SW480 (cell line): ENCODE data around the gene CACNB3.
A peak's percentile ranks its signal among the peaks of the same experiment; 100 is the strongest.

Experiments used
- DNase-seq: peaks from one replicate; pipeline ENCODE4 v3.0.0-alpha.2; 2016; ENCODE audit warnings: low spot score

The CACNB3 gene

DNA sequence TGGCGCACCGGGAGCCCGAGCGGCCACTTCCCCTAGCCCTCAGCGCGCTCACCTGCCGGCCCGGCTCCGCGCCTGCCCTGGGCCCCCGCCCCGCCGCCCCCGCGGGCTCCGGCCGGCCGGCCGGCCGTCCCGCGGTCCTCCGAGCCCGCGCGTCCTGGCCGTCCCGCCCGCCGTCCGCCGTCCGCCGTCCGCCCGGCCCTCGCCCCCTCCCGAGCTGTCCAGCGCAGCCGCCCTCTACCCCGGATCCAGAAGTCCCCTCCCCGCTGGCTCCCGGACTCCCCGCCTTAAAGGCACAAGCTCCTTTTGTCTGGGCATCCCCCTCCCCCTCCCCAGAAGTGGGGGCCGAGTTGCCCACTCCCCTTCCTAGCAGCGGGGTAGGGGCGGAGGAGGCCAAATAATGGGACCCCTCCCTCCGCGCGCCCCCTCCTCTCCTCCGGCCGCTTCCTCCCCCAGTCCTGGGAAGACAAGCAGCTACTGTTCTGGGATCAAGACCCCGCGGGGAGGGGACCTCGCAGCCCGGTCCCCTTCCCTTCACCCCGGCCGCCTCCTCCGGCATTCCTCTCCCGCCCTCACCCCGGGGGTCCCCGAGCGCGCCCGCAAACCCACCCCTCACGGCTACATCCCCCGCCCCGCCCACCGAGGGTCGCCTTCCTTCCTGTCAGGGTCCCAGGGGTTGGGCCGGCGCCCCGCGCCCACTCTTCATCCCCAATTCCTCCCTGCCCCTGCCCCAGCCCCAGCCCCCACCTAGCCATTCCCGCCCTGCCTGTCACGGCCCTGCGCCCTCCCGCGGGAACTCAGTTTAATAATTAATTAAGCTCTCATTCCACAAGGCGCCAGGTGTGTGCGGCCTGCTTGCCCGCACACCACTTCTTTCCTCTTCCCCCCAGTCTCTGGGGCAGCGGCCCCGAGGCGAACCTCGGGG is 29.2 kb upstream of the CACNB3 start, which contains the start of gene ADCY6:
Gene ADCY6, minus strand, starts transcription at position 236 of the 922 bp plus-strand sequence. CDS start 5,655 bp downstream, outside the sequence.
- DNase-seq, result peak; percentile 66

- DNase-seq, result no peak
Observed at GRCh38 chr12:48789858-48790326, 28.4 kb upstream of the CACNB3 start.

DNA sequence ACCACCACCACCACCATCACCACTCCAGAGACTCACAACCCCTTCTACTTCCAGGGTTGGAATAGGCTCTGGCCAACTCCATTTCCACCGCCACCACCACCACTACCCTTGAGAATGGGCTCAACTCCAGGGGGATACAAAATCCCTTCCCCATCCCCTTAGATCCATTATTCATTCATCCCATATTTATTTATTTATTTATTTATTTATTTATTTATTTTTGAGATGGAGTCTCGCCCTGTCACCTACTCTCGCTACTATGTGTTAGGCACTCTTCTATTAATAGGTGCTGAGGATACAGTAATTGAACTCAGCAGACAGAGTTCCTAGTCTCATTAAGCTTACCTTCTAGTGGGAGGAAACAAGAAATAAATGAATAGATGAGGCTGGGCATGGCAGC is 24.6 kb upstream of the CACNB3 start:
- DNase-seq, result no peak

DNA sequence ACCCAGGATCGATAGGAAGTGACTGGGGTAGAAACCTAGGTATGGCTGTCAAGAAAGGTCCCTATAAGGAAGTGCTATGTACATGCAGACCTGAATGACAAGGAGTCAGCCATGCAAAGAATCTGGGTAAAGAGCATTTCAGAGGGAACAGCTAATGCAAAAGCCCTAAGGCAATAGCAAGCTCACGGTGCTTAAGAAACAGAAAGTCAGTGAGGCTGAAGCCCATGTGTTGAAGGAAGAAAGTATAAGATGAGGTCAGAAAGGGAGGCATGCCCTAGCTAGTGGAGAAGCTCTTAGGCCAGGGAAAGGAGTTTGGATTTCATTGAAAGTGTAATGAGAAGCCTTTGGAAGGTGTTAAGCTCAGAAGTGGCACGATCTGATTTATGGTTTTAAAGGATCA is 23.4 kb upstream of the CACNB3 start:
- DNase-seq, result no peak

DNA sequence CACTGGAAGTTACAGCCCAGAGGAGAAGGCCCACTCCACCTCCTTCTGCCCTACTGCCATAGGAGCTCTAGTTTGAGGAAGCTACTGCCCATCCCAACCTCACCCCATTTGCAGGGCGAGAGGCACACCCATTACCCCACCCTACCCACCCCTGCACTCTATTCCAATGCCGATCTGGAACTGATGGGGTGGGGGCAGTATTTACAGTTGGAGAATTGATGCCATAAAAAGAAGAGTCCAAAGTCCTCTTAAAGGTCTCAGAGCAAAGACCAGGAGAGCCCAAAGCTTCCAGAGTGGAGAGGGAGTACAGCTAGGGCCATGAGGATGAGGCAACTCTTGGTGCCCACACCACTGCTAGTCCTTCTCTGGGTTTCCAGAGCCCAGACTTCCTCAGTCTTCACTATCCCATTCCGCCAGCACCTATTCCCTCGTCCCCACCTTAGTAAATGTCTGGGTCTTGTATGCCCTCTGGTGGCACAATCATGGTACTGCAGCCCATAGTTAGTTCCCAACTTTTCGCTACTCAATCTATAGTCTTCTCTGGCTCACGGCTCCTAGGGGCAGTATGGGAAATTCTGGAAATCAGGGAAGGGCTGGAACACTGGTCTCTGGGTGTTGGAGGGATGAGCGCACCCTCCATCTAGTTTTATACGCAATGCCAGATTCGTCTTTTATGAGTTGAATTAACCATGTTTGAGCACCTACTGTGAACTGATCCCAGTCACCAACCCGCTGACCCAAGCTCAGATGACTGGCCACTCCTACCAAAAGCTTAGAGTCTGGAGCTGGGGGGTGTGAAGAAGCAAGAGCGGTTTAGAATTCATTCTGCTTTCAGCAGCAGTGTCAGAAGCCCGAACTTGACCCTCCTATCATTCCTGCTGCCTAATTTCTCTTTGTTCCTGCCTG is 22.5 kb upstream of the CACNB3 start:
- DNase-seq, result peak; percentile 87

GRCh38 chr12:48796976-48797375 is 21.3 kb upstream of the CACNB3 start:
- no peak for DNase-seq

GRCh38 chr12:48800457-48800856 is 17.8 kb upstream of the CACNB3 start:
- no peak for DNase-seq

GRCh38 chr12:48800971-48801370 is 17.3 kb upstream of the CACNB3 start:
- DNase-seq, result no peak

- no peak for DNase-seq
Observed at GRCh38 chr12:48803675-48804074, 14.6 kb upstream of the CACNB3 start.

GRCh38 chr12:48807981-48808380 is 10.3 kb upstream of the CACNB3 start:
- DNase-seq, result no peak

DNA sequence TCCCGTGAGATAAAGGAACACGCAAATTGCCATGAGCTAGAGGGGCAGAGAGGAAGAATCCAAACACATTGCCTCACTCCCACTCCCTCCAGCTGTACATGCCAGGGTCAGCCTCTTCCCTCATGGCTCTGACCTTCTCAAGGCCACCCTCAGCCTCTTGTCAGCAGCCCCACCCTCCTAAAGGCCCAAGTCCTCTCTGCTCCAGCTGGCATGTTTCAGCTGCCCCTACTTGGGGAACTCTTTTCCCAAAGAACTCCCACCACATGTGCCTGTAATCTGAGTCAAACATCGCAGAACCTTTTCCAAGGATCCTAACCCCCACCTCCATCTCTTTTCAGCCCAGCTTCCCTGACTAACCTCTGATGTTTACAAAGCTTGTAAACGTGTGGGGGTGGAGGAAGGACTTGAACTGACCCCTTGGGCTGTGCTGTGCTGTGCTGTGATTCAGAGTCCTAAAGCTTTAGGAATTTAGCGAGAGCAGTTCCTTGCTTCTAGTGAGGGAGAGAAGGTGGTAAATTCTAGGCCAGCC is 7.3 kb upstream of the CACNB3 start:
- DNase-seq, result no peak

DNA sequence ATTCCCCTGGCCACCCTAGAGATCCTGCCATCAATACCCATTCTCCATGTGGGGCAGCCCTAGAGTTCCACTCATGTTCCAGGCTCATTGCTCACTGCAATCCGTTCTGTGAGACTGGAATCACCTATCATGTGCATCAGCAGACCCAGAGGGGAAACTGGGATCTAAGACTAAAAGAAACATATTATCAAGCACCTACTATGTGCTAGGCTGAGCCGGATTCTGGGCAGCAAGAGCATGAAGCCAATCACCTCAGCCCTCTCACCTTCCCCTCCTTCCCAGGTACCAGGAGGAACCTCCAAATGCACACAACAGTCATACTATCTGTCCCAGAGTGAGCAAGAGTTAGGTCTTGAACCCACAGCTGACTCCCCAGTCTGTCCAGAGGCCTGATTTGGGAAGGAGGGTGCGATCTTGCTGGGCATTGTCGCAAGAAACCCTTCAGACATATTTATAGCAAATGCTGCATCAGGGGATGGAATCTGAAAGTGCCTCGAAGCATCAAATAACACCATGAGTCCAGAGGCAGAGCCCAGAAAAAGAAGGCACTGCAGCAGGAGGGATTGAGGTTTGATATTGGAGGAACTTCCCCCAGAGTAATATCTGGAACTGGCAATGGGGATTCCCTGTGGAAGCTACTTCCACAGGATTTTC is 6.7 kb upstream of the CACNB3 start:
- no peak for DNase-seq

DNA sequence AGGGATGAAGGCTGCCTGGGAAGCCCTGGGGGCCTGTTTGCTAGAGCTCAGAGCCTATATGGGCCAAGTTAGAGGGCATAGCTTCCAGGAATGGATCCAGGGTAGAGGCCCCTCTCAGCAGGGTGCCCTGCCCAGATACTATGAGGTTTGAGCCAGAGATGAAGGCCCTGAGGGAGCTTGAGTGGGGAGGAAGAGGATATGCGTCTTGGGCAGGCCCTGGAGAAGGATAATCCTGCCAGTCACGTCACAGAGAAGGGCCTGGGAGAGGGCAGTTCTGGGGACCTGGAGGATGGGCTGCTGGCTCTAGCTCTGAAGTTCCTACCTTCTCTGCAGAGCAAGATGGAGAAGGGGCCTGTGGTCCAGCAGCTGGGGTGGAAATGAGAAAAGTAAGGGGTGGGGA is 5.9 kb upstream of the CACNB3 start:
- no peak for DNase-seq

DNA sequence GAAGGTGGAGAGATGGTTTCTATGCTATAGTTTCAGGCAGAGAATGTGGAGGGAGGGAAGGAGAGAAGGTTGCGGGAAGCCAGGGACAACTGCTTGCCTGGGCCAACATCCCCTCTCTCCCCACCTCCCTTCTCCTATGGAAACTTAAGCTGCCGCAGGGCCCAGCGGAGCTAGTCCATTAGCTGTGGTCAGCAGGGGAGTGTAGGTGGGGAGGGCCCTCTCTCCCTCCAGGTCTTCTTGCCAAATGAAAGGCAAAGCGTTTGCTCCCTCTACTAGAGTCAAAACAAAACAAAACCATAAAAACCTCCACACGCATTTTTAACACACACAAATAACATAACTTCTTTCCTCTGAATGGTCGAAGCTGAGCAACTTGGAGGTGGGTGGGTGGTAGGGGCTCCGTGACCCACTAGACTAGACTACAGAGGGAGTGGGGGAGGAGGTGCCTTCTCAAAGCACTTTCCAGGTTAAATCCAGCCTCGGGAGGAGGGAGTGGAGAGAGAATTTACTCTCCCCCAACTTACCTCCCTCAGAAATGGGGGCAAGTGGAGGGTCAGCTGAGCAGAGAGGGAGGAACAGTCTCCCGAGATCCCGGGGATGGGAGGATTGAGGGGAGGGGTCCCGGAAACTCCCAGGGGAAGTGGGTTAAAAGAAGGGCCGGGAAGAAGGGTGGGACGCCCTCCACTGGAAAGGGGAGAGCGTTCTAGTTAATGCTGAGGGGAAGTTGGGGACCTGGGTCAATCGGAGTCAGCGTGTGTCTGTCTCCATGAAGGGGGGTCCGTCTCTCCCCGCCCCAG is 4.6 kb upstream of the CACNB3 start:
- DNase-seq, result no peak

GRCh38 chr12:48814262-48815125 is 3.8 kb upstream of the CACNB3 start:
- peak; percentile 68 for DNase-seq

GRCh38 chr12:48815126-48816110 is 2.9 kb upstream of the CACNB3 start:
- DNase-seq, result peak; percentile 77

GRCh38 chr12:48816143-48816854 is 2.0 kb upstream of the CACNB3 start:
- no peak for DNase-seq
